Measurements from ENCODE around the gene KLHL29. TPM values are rescaled to one million over a fixed set of nuclear protein-coding genes. Genes with fewer than 3 reads are reported as not detected.

Gene KLHL29
- total and polyA plus RNA-seq, 10 of the 15 experiments (the other 5 are each of a cell fraction or from before 2014, with no cell fraction given): 1.4 to 19.5 (median 6.1) TPM

- ChIA-PET POLR2A (no interaction called here), RAD21 (ENCODE audit: unreplicated experiment) (no interaction called here), CTCF (interaction anchor here (1.1 to 1.4 kb wide), 3 partner anchors 9 to 63 kb away, joined by 3 to 4 read pairs (median 4); no protein-coding TSS in a partner anchor), SMC1A (ENCODE audit: uncharacterized antibody, unreplicated experiment) (interaction anchor here (0.8 kb wide), 1 partner anchor 13 kb away, joined by 3 read pairs; no protein-coding TSS in a partner anchor)
- Histone ChIP-seq H3K4me3 (no peak overlapping the region), H3K4me1 (ENCODE audit: control insufficient read depth, insufficient read depth, low read length) (no peaks in the 10 kb centered on the region), H3K79me2 (ENCODE audit: control insufficient read depth, insufficient read depth, low read length) (no peaks in the 10 kb centered on the region), H3K27me3 (replicated peaks in 1 of 2; ENCODE audit: control insufficient read depth in 2 of 2, insufficient read depth in 2 of 2, low read length in 1 of 2) (no peaks in the 10 kb centered on the region), H3K9me3 (replicated peaks; ENCODE audit: control insufficient read depth, insufficient read depth, low read length) (no peaks in the 10 kb centered on the region), H3K9ac (ENCODE audit: control insufficient read depth, insufficient read depth, low read length) (no peak overlapping the region), H2AFZ (ENCODE audit: control insufficient read depth, low read depth, low read length) (no peak overlapping the region), H3K4me2 (ENCODE audit: control insufficient read depth, insufficient read depth) (no peak overlapping the region), H4K20me1 (ENCODE audit: control insufficient read depth, insufficient read depth) (no peaks in the 10 kb centered on the region), H3K27ac (ENCODE audit: control insufficient read depth, insufficient read depth) (no peak overlapping the region), H3K36me3 (ENCODE audit: control insufficient read depth in 2 of 2, insufficient read depth in 2 of 2, low read length in 1 of 2) (no peaks in the 10 kb centered on the region; a peak in 1 of 4 replicates)
- FAIRE-seq (no peak), DNase-seq (ENCODE audit: low read depth, low spot score) (no peak), ATAC-seq (no peak)
- TF ChIP-seq MEF2A (IDR thresholded peaks at IDR 0.05; ENCODE audit: insufficient read depth, low read depth, low read length): no peak
- TF ChIP-seq MYB (IDR thresholded peaks at IDR 0.05; ENCODE audit: borderline replicate concordance, low read depth, low read length): no peak
- in situ Hi-C loops (cut with MboI) (no loop called here), intact Hi-C loops (cut with micrococcal nuclease; ENCODE audit: unreplicated experiment) (no loop called here)
- WGBS (ENCODE audit: insufficient coverage, insufficient replicate concordance, low lambda C conversion rate, missing lambda C conversion rate): 61% methylated on average over 10 of the region's 10 CpGs
- no TSS peak for BruUV-seq (replicated peaks)
Observed at GRCh38 chr2:23467618-23468017, 82.6 kb downstream of the KLHL29 start.

DNA sequence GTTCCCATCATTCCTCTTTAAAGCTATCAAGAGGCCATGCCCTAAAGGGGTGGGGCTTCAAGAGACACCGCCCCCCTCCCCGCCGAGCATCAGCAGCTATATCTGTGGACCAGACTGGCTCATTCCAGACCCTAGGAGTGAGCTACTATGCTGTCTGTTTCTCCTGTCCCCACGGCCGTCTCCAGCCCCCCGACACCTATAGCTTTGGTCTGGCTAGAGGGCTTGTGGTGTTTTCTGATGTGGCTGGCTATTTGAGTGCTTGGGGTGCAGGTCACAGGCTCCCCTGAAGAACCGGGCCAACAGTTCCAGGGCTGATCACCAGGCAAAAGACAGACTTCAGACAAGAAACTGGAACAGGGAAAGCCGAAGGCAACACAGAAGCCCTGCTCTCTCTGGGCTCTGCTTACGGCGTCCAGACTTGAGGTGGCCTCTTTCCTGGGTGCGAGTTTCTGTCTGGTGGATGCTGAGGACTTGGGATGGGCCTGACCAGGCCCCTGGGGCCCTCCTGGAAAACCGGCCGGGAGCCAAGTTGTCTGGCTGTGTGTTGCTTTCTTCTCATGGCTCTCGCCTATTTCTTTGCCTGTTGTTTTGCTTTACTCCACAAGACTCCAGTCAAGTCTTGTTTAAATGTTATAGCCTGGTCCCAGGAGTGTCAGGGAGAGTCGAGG lies 83.6 kb downstream of the KLHL29 start:
- CTCF ChIA-PET: no interaction called here
- POLR2A ChIA-PET: no interaction called here
- BruUV-seq (replicated peaks): no TSS peak
- no peaks in the 10 kb centered on the region for H4K20me1 ChIP-seq (ENCODE audit: control insufficient read depth, insufficient read depth)
- no peaks in the 10 kb centered on the region for H3K9me3 ChIP-seq (replicated peaks; ENCODE audit: control insufficient read depth, insufficient read depth, low read length)
- intact Hi-C loops (cut with micrococcal nuclease; ENCODE audit: unreplicated experiment): no loop called here
- no peak overlapping the region for H3K4me3 ChIP-seq
- FAIRE-seq: no peak
- no peaks in the 10 kb centered on the region; a peak in 1 of 4 replicates for H3K36me3 ChIP-seq (ENCODE audit: control insufficient read depth in 2 of 2, insufficient read depth in 2 of 2, low read length in 1 of 2)
- H3K79me2 ChIP-seq (ENCODE audit: control insufficient read depth, insufficient read depth, low read length): no peaks in the 10 kb centered on the region
- H3K4me1 ChIP-seq (ENCODE audit: control insufficient read depth, insufficient read depth, low read length): no peaks in the 10 kb centered on the region
- WGBS (ENCODE audit: insufficient coverage, insufficient replicate concordance, low lambda C conversion rate, missing lambda C conversion rate): 73% methylated on average over 15 of the region's 15 CpGs
- DNase-seq (ENCODE audit: low read depth, low spot score): no peak
- H3K27me3 ChIP-seq (replicated peaks in 1 of 2; ENCODE audit: control insufficient read depth in 2 of 2, insufficient read depth in 2 of 2, low read length in 1 of 2): no peaks in the 10 kb centered on the region
- TF ChIP-seq ZSCAN29 (IDR thresholded peaks at IDR 0.05): no peak
- TF ChIP-seq CBFB (IDR thresholded peaks at IDR 0.05; ENCODE audit: low read depth): no peak
- no peak for TF ChIP-seq NFYA (IDR thresholded peaks at IDR 0.05; ENCODE audit: borderline replicate concordance, low read depth, low read length)
- RAD21 ChIA-PET (ENCODE audit: unreplicated experiment): no interaction called here
- H3K27ac ChIP-seq (ENCODE audit: control insufficient read depth, insufficient read depth): no peak overlapping the region
- ATAC-seq: no peak
- in situ Hi-C loops (cut with MboI): no loop called here
- no peak overlapping the region for H3K9ac ChIP-seq (ENCODE audit: control insufficient read depth, insufficient read depth, low read length)
- no peak overlapping the region for H3K4me2 ChIP-seq (ENCODE audit: control insufficient read depth, insufficient read depth)
- no peak overlapping the region for H2AFZ ChIP-seq (ENCODE audit: control insufficient read depth, low read depth, low read length)
- SMC1A ChIA-PET (ENCODE audit: uncharacterized antibody, unreplicated experiment): no interaction called here
